ENCODE results near the gene IL37.

IL37 gene

DNA sequence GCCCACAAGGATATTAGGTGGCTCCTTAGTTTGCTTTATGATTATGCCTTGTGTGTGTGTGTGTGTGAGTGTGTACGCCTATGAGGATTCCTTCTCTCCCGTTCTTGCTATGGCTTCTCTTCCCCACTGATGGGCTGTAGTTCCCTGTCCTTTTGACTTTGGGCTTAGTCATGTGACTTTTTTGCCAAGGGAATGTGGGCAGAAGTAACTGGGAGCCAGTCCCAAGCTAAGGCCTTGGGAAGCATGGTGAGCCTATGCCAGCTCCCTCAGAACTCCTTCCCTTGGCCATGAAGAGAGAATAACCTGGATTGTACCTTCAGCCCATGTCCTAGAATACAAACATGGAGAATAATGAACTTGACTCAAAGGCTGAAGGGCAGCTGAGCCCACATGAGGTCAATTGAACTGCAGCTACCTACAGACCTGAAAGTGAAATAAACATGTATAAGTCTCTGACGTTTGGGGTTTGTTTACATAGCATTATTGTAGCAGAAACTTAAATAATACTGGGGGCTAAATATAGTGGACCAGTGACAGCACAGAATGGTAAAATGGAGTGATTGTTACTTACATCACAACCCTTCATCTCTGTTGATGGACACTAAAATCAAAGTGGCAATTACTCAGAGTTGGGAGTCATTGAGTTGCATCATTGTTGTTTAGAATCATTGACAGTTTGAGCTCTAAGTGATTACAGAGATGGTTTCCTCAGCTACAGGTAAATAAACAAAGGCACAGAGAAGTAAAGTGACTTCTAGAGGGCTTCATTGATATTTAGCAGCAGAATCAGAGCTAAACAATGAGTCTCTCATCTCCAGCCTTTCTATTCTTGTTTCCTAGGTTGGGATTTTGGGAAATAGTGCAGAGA lies 51.6 kb downstream of the IL37 start:
- no peak for DNase-seq

- DNase-seq = no peak
These were observed 56.1 kb downstream of the IL37 start for GRCh38 chr2:112967023-112967422.

Data from COR-L47 (cell line).